H9 (cell line): ENCODE measurements around the gene GLRX. TPM values are rescaled to one million over a fixed set of nuclear protein-coding genes. Genes with fewer than 3 reads are reported as not detected.

Source experiments
- DNase-seq: peaks from one replicate; pipeline ENCODE4 v3.0.0-alpha.2; 2017
- H2AFZ ChIP-seq: one replicate; pipeline ENCODE4 v1.6.1; 2013; ENCODE audit warnings: mild to moderate bottlenecking, low read length, control low read depth, moderate library complexity
- H2AK5ac ChIP-seq: 2 replicates; pipeline ENCODE4 v1.6.1; 2013; ENCODE audit warnings: low read length, control low read depth, mixed read lengths; ENCODE audit not compliant: insufficient read length
- H2BK120ac ChIP-seq: one replicate; pipeline ENCODE4 v1.6.1; 2013; ENCODE audit warnings: low read depth, mild to moderate bottlenecking, low read length, control low read depth, inconsistent platforms; ENCODE audit not compliant: poor library complexity, severe bottlenecking
- H2BK12ac ChIP-seq: 2 replicates; pipeline ENCODE4 v1.6.1; 2013; ENCODE audit warnings: low read length, control low read depth, mixed read lengths, low read depth; ENCODE audit not compliant: insufficient read length
- H2BK15ac ChIP-seq: 2 replicates; pipeline ENCODE4 v1.6.1; 2013; ENCODE audit warnings: low read depth, low read length, control low read depth
- H2BK20ac ChIP-seq: one replicate; pipeline ENCODE4 v1.6.1; 2013; ENCODE audit warnings: low read depth, mild to moderate bottlenecking, low read length, control low read depth, inconsistent platforms; ENCODE audit not compliant: poor library complexity, severe bottlenecking
- H2BK5ac ChIP-seq: 2 replicates; pipeline ENCODE4 v1.6.1; 2013; ENCODE audit warnings: low read length, control low read depth, mixed read lengths; ENCODE audit not compliant: insufficient read length
- H3K14ac ChIP-seq: 2 replicates; pipeline ENCODE4 v1.6.1; 2013; ENCODE audit warnings: low read length, control low read depth; ENCODE audit not compliant: insufficient read depth
- H3K18ac ChIP-seq: 2 replicates; pipeline ENCODE4 v1.6.1; 2013; ENCODE audit warnings: low read depth, mild to moderate bottlenecking, mixed read lengths, low read length, control low read depth; ENCODE audit not compliant: insufficient read length
- H3K23ac ChIP-seq: 2 replicates; pipeline ENCODE4 v1.6.1; 2013; ENCODE audit warnings: low read length, control low read depth, mixed read lengths, low read depth; ENCODE audit not compliant: insufficient read length
- H3K23me2 ChIP-seq: 2 replicates; pipeline ENCODE4 v1.6.1; 2013; ENCODE audit warnings: low read depth, mild to moderate bottlenecking, mixed read lengths, low read length, control low read depth; ENCODE audit not compliant: insufficient read length, poor library complexity, severe bottlenecking
- H3K27ac ChIP-seq: 2 replicates; pipeline ENCODE4 v1.5.1; 2013; ENCODE audit warnings: low read length, control low read depth, mixed read lengths, low read depth; ENCODE audit not compliant: insufficient read length
- H3K27me3 ChIP-seq: 2 replicates; pipeline ENCODE4 v1.6.1; 2013; ENCODE audit warnings: low read length, control low read depth, inconsistent platforms; ENCODE audit not compliant: insufficient read depth
- H3K4ac ChIP-seq: 2 replicates; pipeline ENCODE4 v1.6.1; 2013; ENCODE audit warnings: low read depth, mild to moderate bottlenecking, control low read depth, inconsistent platforms, low read length, moderate library complexity
- H3K4me1 ChIP-seq: 2 replicates; pipeline ENCODE4 v1.6.1; 2013; ENCODE audit warnings: low read length, control low read depth, inconsistent platforms; ENCODE audit not compliant: insufficient read depth
- H3K4me2 ChIP-seq: 2 replicates; pipeline ENCODE4 v1.6.1; 2013; ENCODE audit warnings: low read length, control low read depth, mixed read lengths; ENCODE audit not compliant: insufficient read length, insufficient read depth
- H3K56ac ChIP-seq: 2 replicates; pipeline ENCODE4 v1.6.1; 2013; ENCODE audit warnings: low read depth, mild to moderate bottlenecking, mixed read lengths, low read length, control low read depth; ENCODE audit not compliant: insufficient read length
- H3K79me1 ChIP-seq: 2 replicates; pipeline ENCODE4 v1.6.1; 2013; ENCODE audit warnings: low read depth, mild to moderate bottlenecking, moderate library complexity, low read length, control low read depth, inconsistent platforms; ENCODE audit not compliant: insufficient read depth, poor library complexity, severe bottlenecking
- H3K79me2 ChIP-seq: 2 replicates; pipeline ENCODE4 v1.6.1; 2013; ENCODE audit warnings: low read length, control low read depth, inconsistent platforms; ENCODE audit not compliant: insufficient read depth
- H3K9ac ChIP-seq: 2 replicates; pipeline ENCODE4 v1.6.1; 2013; ENCODE audit warnings: low read length, control low read depth, mixed read lengths; ENCODE audit not compliant: insufficient read length; ENCODE audit errors: extremely low read depth
- H3K9me3 ChIP-seq: one replicate; pipeline ENCODE4 v1.6.1; 2013; ENCODE audit warnings: low read depth, low read length, inconsistent platforms; ENCODE audit not compliant: control insufficient read depth
- H3T11ph ChIP-seq: one replicate; pipeline ENCODE4 v1.6.1; 2013; ENCODE audit warnings: mild to moderate bottlenecking, low read length, control low read depth, inconsistent platforms
- H4K20me1 ChIP-seq: one replicate; pipeline ENCODE4 v1.6.1; 2013; ENCODE audit not compliant: control insufficient read depth, insufficient read length, insufficient read depth
- H4K5ac ChIP-seq: 2 replicates; pipeline ENCODE4 v1.6.1; 2013; ENCODE audit warnings: low read depth, mild to moderate bottlenecking, mixed read lengths, low read length, control low read depth; ENCODE audit not compliant: insufficient read length
- H4K8ac ChIP-seq: replicated peaks from 2 replicates; pipeline ENCODE4 v1.6.1; 2013; ENCODE audit warnings: low read length, control low read depth, mixed read lengths, low read depth; ENCODE audit not compliant: insufficient read length
- H4K91ac ChIP-seq: 2 replicates; pipeline ENCODE4 v1.6.1; 2013; ENCODE audit warnings: low read depth, mild to moderate bottlenecking, moderate library complexity, mixed read lengths, low read length, control low read depth; ENCODE audit not compliant: insufficient read length
- H3K27ac Mint-ChIP-seq, 3 experiments: 2 replicates in 2 of 3; 3 replicates in 1 of 3; pipeline ENCODE4 v1.8.0; 2020 to 2021; ENCODE audit warnings: mixed read lengths in 3 of 3, mild to moderate bottlenecking in 1 of 3, moderate library complexity in 1 of 3
- H3K27me3 Mint-ChIP-seq: 2 replicates; pipeline ENCODE4 v1.8.0; 2021; ENCODE audit warnings: low read depth, mild to moderate bottlenecking, moderate library complexity, mixed read lengths
- H3K36me3 Mint-ChIP-seq, 3 experiments: 2 replicates in 2 of 3; 3 replicates in 1 of 3; pipeline ENCODE4 v1.8.0; 2020 to 2021; ENCODE audit warnings: low read depth in 3 of 3, mixed read lengths in 3 of 3; ENCODE audit not compliant: insufficient read depth in 1 of 3
- H3K4me1 Mint-ChIP-seq, 2 experiments: 2 replicates each; pipeline ENCODE4 v1.8.0; 2020; ENCODE audit warnings: mixed read lengths in 2 of 2
- H3K4me3 Mint-ChIP-seq, 2 experiments: 2 replicates in 1 of 2; 3 replicates in 1 of 2; pipeline ENCODE4 v1.8.0; 2020 to 2021; ENCODE audit warnings: mild to moderate bottlenecking in 2 of 2, mixed read lengths in 2 of 2, moderate library complexity in 1 of 2
- H3K9me3 Mint-ChIP-seq, 2 experiments: 2 replicates in 1 of 2; 3 replicates in 1 of 2; pipeline ENCODE4 v1.8.0; 2020; ENCODE audit warnings: mild to moderate bottlenecking in 2 of 2, mixed read lengths in 2 of 2, moderate library complexity in 1 of 2
- CTCF ChIP-seq: fragments of 200-600 bp; sonication (generic); conservative IDR thresholded peaks from 3 replicates; pipeline ENCODE4 v1.8.0; 2021; ENCODE audit warnings: antibody characterized with exemption, mild to moderate bottlenecking
- WGBS: extraction: QIAGEN DNeasy Blood & Tissue Kit; methylation state at CpG from one replicate; pipeline ENCODE4 v1.1.7; 2013; ENCODE audit warnings: missing lambda C conversion rate, low lambda C conversion rate, mixed read lengths; ENCODE audit not compliant: insufficient read length; ENCODE audit errors: extremely low coverage; 5-methylcytosine and 5-hydroxymethylcytosine counted together
- total RNA-seq: library from RNA; stranded (reverse); gene quantifications from 2 replicates; pipeline ENCODE4 v1.2.1, GENCODE V29; 2021

Gene GLRX
- total RNA-seq, 1 experiment from 2014 or later: 13.8 TPM

GRCh38 chr5:95853490-95853889 is 31.0 kb upstream of the GLRX start:
- Mint-ChIP-seq H3K4me1 (peaks cover 2 to 5% of the 10 kb centered on the region in 2 experiments; a peak in 3 of 4 replicates), H3K27ac (no peak overlapping the region), H3K9me3 (peaks cover 0 to 3% of the 10 kb centered on the region in 2 experiments; a peak in 2 of 5 replicates), H3K36me3 (0 out of 7 replicates have a peak, but pooled peaks cover 0 to 3% (median 0%) of the 10 kb centered on the region in 3 experiments), H3K4me3 (no peak overlapping the region), H3K27me3 (peaks cover 10% of the 10 kb centered on the region)
- no peaks in the 10 kb centered on the region for H3K79me2 ChIP-seq
- no peak overlapping the region for H4K5ac ChIP-seq
- H3K23me2 ChIP-seq: no peaks in the 10 kb centered on the region
- H3K14ac ChIP-seq: no peak overlapping the region
- H4K8ac ChIP-seq: no peak overlapping the region
- no peak overlapping the region for H3K18ac ChIP-seq
- H4K20me1 ChIP-seq: no peaks in the 10 kb centered on the region
- H2BK5ac ChIP-seq: no peak overlapping the region
- TF ChIP-seq CTCF: no peak
- no peak for DNase-seq
- H2BK20ac ChIP-seq: no peak overlapping the region
- H3K4ac ChIP-seq: no peak overlapping the region
- H2BK12ac ChIP-seq: no peak overlapping the region
- H2BK120ac ChIP-seq: no peak overlapping the region
- no peak overlapping the region for H4K91ac ChIP-seq
- no peaks in the 10 kb centered on the region for H3K27me3 ChIP-seq
- no peaks in the 10 kb centered on the region for H3K4me1 ChIP-seq
- H2BK15ac ChIP-seq: no peak overlapping the region
- H3K27ac ChIP-seq: no peak overlapping the region
- no peaks in the 10 kb centered on the region for H3K79me1 ChIP-seq
- no peak overlapping the region for H3K4me2 ChIP-seq
- H3K9me3 ChIP-seq: no peaks in the 10 kb centered on the region
- no peak overlapping the region for H2AFZ ChIP-seq
- H3T11ph ChIP-seq: no peak overlapping the region
- H3K56ac ChIP-seq: no peak overlapping the region
- H3K23ac ChIP-seq: no peak overlapping the region
- H2AK5ac ChIP-seq: no peak overlapping the region
- no peak overlapping the region for H3K9ac ChIP-seq
- WGBS: no CpG with 5 or more reads among the region's 3 CpGs
